GM12864 (cell line): Measurements from ENCODE around the gene IQCK.
"Not testable (repeated sequence)": the region's sequence is repeated elsewhere in the genome, so short reads cannot be mapped to it uniquely, and the experiment has no call there.

Experiments used
- DNase-seq: peaks from one replicate; pipeline ENCODE4 v3.0.0-alpha.2; 2011; ENCODE audit warnings: low read depth
- H3K4me3 ChIP-seq: 2 replicates; pipeline ENCODE4 v1.5.1; 2011; ENCODE audit warnings: mild to moderate bottlenecking, low read depth, low read length, control low read depth
- TF ChIP-seq, protein P1 (sequence below): IDR thresholded peaks from 2 replicates; pipeline ENCODE4 v1.5.1; 2011; ENCODE audit warnings: low read depth, mild to moderate bottlenecking, moderate library complexity, low read length, control low read depth, inconsistent platforms; ENCODE audit errors: missing control alignments

IQCK gene

DNA sequence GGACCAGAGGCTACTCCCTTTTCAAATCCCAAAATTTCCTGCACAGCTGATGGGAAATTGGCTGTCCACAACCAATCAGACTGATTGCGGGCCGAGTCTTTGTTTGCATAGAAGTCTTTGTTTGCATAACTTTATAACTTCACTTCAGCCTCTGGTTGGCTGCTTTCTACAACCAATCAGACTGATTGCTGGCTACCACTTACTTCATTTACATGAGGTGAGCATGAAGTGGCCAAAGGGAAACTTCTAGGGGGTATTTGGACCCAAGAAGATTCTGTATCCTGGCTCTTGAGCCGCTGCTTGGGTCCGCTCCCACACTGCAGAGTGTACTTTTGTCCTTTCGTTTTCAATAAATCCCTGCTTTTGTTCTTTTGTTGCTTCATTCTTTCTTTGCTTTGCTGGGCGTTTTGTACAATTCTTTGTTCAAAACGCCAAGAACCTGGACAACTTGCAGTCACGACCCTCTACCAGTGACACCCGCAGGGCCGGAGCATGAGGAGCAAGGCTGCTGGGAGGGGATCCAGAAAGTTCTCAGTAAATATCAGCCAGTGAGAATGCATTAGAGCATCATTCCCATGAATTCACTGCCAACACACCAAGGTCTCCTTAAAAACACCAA lies 67.5 kb downstream of the IQCK start:
- no peak for DNase-seq
- no peak overlapping the region for H3K4me3 ChIP-seq
- TF ChIP-seq, protein P1, sequence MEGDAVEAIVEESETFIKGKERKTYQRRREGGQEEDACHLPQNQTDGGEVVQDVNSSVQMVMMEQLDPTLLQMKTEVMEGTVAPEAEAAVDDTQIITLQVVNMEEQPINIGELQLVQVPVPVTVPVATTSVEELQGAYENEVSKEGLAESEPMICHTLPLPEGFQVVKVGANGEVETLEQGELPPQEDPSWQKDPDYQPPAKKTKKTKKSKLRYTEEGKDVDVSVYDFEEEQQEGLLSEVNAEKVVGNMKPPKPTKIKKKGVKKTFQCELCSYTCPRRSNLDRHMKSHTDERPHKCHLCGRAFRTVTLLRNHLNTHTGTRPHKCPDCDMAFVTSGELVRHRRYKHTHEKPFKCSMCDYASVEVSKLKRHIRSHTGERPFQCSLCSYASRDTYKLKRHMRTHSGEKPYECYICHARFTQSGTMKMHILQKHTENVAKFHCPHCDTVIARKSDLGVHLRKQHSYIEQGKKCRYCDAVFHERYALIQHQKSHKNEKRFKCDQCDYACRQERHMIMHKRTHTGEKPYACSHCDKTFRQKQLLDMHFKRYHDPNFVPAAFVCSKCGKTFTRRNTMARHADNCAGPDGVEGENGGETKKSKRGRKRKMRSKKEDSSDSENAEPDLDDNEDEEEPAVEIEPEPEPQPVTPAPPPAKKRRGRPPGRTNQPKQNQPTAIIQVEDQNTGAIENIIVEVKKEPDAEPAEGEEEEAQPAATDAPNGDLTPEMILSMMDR: no peak

DNA sequence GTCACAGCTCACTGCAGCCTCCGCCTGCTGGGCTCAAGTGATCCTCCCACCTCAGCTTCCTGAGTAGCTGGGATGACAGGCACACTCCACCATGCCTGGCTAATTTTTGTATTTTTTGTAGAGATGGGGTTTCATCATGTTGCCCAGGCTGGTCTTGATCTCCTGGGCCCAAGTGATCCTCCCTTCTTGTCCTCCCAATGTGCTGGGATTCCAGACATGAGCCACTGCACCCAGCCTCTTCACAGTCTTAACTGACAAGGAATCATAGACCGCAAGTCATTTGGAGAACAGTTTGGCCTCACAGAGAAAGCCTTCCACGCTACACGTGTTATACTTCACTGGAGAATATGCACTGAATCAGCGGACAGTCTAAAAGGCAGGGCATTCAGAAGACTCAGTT lies 83.3 kb downstream of the IQCK start:
- not testable (repeated sequence) for DNase-seq, H3K4me3 ChIP-seq

DNA sequence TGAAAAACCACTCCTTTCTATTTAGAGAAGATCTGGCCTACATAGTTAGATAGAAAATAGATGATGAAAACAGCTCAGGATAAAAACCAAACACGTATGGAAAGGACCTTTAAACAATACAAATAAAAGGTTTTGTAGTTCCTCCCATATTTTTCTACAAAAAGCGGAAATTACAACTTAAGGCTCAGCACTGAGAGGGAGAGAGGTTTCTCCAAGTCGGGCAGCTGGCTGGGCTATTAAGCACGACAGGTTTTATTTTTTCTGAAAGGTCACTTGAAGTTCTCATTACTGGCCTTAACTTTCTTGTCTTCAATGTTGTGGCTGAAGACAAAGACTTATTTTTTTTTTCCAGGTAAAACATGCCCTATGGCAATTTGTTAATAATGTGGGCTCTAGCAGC lies 83.8 kb downstream of the IQCK start:
- not testable (repeated sequence) for DNase-seq, H3K4me3 ChIP-seq

DNA sequence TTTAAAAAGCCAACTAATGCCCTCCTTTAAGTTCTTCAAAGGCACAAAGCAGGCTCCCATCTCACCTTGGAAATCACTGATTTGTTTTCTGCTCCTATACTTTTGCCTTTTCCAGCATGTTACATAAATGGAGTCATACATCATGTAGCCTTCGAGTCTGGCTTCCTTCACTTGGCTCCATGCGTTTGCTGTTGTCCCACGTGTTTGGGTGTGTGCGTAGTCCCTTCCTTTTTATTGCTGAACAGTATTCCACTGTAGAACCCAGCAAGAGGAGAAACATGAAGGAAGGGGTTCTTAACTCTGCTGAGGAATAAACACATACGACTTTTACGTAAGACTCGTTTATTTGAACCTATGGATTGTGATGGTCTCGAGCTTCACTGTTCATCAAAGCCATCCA lies 84.5 kb downstream of the IQCK start:
- TF ChIP-seq, protein P1: no peak

DNA sequence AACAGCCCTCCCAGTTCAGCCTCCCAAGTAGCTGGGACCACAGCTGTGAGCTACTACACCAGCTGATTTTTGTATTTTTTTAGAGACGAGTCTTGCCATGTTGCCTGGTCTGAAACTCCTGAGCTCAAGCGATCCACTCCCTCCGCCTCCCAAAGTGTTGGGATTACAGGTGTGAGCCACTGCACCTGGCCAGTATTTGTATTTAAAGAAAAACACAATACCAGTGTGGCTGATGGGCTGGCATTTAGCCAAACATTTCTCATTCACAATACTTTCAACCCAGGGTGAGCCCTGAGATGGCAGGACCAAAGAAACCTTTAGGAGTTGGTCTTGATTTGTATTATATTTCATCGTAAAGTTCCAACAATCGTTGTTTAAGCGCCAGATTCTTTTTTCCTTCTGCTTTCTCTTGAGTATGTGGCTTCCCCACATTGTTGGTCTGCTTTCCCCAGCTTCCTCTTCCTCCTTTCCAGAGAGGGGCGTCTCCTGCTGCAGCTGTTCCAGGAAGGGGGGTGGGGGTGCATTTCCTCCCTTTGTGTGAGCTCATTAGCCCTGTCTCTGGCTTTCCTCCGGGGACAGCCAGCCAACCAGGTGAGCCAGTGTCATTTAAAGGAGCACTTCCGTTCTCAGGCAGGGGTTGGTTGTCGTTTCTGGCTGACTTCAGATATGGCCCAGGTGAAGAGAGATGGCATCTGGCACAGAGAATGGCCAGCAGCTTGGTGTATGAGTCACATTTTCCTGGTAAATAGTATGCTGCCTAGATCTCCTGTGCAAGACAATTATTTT lies 86.7 kb downstream of the IQCK start:
- TF ChIP-seq, protein P1: no peak
- DNase-seq: no peak
- no peak overlapping the region for H3K4me3 ChIP-seq

More for the DNA sequence above, 84.5 kb downstream of the IQCK start:
- DNase-seq: no peak
- H3K4me3 ChIP-seq: no peak overlapping the region

DNA sequence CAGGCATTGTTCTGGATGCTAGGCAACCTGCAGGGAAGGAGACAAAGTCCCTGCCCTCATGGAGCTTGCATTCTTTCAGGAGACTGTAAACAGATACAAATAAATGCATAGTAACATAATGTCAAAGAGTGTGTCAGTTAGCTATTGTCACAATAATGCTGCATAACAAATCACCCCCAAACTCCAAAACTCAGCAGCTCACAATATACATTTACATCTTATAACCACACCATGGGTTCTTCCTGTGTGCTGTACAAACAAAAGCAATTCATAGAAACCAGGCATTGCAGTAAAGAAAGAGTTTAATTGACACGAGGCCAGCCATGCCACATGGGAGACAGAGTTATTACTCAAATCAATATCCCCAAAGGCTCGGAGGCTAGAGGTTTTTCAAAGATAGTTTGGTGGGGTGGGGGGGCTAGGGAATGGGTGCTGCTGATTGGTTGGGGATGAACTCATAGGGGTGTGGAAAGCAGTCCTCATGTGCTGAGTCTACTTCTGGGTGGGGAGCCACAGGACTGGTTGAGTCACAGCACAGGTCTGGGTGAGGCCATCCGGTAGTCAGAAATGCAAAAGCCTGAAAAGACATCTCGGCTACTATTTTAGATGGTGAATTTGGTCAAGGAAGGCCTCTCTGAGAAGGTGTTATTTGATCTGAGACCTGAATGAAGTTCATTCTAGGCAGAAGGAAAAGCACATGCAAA lies 87.5 kb downstream of the IQCK start:
- TF ChIP-seq, protein P1: no peak
- DNase-seq: no peak
- no peak overlapping the region for H3K4me3 ChIP-seq

DNA sequence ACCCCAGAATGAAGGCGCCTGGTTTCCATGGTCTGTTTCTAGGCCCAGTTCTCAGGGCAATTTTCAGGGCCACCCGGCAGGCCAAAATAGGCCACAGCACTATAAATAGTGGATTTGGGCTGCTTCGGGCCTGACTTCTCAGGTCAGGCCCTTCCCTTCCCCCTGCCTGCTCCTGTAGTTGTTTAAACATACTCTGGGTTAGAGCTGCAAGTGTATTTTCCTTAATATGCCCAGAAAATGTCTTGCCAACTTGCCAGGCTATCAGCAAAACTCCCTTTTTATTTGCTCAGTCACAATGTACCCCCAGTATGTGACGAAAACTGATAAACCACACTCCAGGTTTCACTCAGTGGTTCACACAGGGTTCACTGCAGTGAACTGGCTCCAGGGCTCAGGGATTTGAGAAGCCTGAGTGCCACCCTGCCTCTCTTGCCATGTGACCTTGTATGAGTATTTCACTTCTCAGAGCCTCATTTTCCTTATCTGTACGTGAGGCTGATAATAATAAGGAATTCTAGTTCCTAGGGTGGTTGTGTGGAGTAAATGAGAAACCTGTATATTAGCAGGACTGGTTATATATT lies 90.1 kb downstream of the IQCK start:
- no peak for DNase-seq
- TF ChIP-seq, protein P1: no peak
- H3K4me3 ChIP-seq: no peak overlapping the region
